SK-N-SH treated with all-trans-retinoic acid at 6 μM for 48 hours (cell line): ENCODE results near the gene COBL.

Experiments
- ATAC-seq: fragments of 200-7000 bp; cut with Tn5 transposase; 3 replicates; pipeline ENCODE4 v1.9.1; 2020; ENCODE audit warnings: mild to moderate bottlenecking, moderate library complexity
- ARNTL ChIP-seq: fragments of 450-650 bp; formaldehyde crosslinking; IDR thresholded peaks from 2 replicates; pipeline ENCODE4 v1.5.0; 2020; ENCODE audit warnings: low read depth, mild to moderate bottlenecking, moderate library complexity, borderline replicate concordance
- BACH2 ChIP-seq: fragments of 250-450 bp; sonication (Bioruptor Pico); IDR thresholded peaks from 2 replicates; pipeline ENCODE4 v1.9.0; 2021; ENCODE audit warnings: mild to moderate bottlenecking, borderline replicate concordance
- CSDC2 ChIP-seq: fragments of 250-450 bp; sonication (Bioruptor Pico); IDR thresholded peaks from 2 replicates; pipeline ENCODE4 v1.5.0; 2020; ENCODE audit warnings: mild to moderate bottlenecking, moderate library complexity
- ESRRG ChIP-seq: fragments of 250-450 bp; sonication (Bioruptor Pico); IDR thresholded peaks from 2 replicates; pipeline ENCODE4 v1.6.1; 2021; ENCODE audit warnings: mild to moderate bottlenecking
- GLIS3 ChIP-seq: fragments of 250-450 bp; sonication (Bioruptor Pico); IDR thresholded peaks from 2 replicates; pipeline ENCODE4 v1.5.0; 2020; ENCODE audit warnings: mild to moderate bottlenecking, moderate library complexity
- ISL1 ChIP-seq: fragments of 250-450 bp; sonication (Bioruptor Pico); IDR thresholded peaks from 2 replicates; pipeline ENCODE4 v2.1.2; 2022; ENCODE audit warnings: mild to moderate bottlenecking, moderate library complexity
- OSR1 ChIP-seq: fragments of 250-450 bp; sonication (Bioruptor Pico); IDR thresholded peaks from 2 replicates; pipeline ENCODE4 v1.8.0; 2022; ENCODE audit warnings: moderate library complexity, mild to moderate bottlenecking, inconsistent platforms
- PPARA ChIP-seq: fragments of 250-450 bp; sonication (Bioruptor Pico); IDR thresholded peaks from 2 replicates; pipeline ENCODE4 v1.5.0; 2020; ENCODE audit warnings: mild to moderate bottlenecking, borderline replicate concordance
- RARB ChIP-seq: fragments of 250-450 bp; sonication (Bioruptor Pico); IDR thresholded peaks from 2 replicates; pipeline ENCODE4 v1.8.0; 2021; ENCODE audit warnings: mild to moderate bottlenecking, moderate library complexity
- SNAI2 ChIP-seq: fragments of 250-450 bp; sonication (Bioruptor Pico); IDR thresholded peaks from 2 replicates; pipeline ENCODE4 v1.5.0; 2020; ENCODE audit warnings: mild to moderate bottlenecking, moderate library complexity
- TCF4 ChIP-seq: fragments of 250-450 bp; sonication (Bioruptor Pico); IDR thresholded peaks from 2 replicates; pipeline ENCODE4 v1.8.0; 2021; ENCODE audit warnings: mild to moderate bottlenecking, moderate library complexity, borderline replicate concordance
- TOX ChIP-seq: fragments of 250-450 bp; sonication (Bioruptor Pico); IDR thresholded peaks from 2 replicates; pipeline ENCODE4 v1.8.0; 2021; ENCODE audit warnings: mild to moderate bottlenecking, moderate library complexity, borderline replicate concordance
- TSHZ2 ChIP-seq: fragments of 250-450 bp; sonication (Bioruptor Pico); IDR thresholded peaks from 2 replicates; pipeline ENCODE4 v1.5.0; 2020; ENCODE audit warnings: mild to moderate bottlenecking, moderate library complexity
- ZC3H10 ChIP-seq: fragments of 250-450 bp; sonication (Bioruptor Pico); IDR thresholded peaks from 2 replicates; pipeline ENCODE4 v1.5.1; 2021; ENCODE audit warnings: mild to moderate bottlenecking, moderate library complexity
- ZFP3 ChIP-seq: fragments of 250-450 bp; sonication (Bioruptor Pico); IDR thresholded peaks from 2 replicates; pipeline ENCODE4 v1.5.0; 2020; ENCODE audit warnings: mild to moderate bottlenecking, moderate library complexity
- ZFP30 ChIP-seq: fragments of 450-650 bp; formaldehyde crosslinking; IDR thresholded peaks from 2 replicates; pipeline ENCODE4 v1.5.0; 2022; ENCODE audit warnings: mild to moderate bottlenecking, moderate library complexity
- ZNF565 ChIP-seq: fragments of 450-650 bp; formaldehyde crosslinking; conservative IDR thresholded peaks from 2 replicates; pipeline ENCODE4 v1.5.0; 2020; ENCODE audit warnings: low read depth, mild to moderate bottlenecking, moderate library complexity
- ZNF8 ChIP-seq: fragments of 450-650 bp; formaldehyde crosslinking; IDR thresholded peaks from 2 replicates; pipeline ENCODE4 v1.5.0; 2020; ENCODE audit warnings: mild to moderate bottlenecking, moderate library complexity
- TF ChIP-seq, protein P1 (sequence below): fragments of 250-450 bp; sonication (Bioruptor Pico); IDR thresholded peaks from 2 replicates; pipeline ENCODE4 v1.5.1; 2021; ENCODE audit warnings: mild to moderate bottlenecking, moderate library complexity
- TF ChIP-seq, protein P2 (sequence below): fragments of 250-450 bp; sonication (Bioruptor Pico); IDR thresholded peaks from 2 replicates; pipeline ENCODE4 v1.5.1; 2020; ENCODE audit warnings: low read depth, mild to moderate bottlenecking, moderate library complexity

Gene COBL

GRCh38 chr7:51246258-51247245, 70.1 kb downstream of the COBL start:
- TF ChIP-seq ARNTL = no peak
- TF ChIP-seq ZFP3 = no peak
- TF ChIP-seq SNAI2 (CRISPR knock-in tag) = no peak
- no peak for TF ChIP-seq TSHZ2
- TF ChIP-seq ZFP30 (CRISPR knock-in tag) = no peak
- no peak for TF ChIP-seq ESRRG
- TF ChIP-seq, protein P1, sequence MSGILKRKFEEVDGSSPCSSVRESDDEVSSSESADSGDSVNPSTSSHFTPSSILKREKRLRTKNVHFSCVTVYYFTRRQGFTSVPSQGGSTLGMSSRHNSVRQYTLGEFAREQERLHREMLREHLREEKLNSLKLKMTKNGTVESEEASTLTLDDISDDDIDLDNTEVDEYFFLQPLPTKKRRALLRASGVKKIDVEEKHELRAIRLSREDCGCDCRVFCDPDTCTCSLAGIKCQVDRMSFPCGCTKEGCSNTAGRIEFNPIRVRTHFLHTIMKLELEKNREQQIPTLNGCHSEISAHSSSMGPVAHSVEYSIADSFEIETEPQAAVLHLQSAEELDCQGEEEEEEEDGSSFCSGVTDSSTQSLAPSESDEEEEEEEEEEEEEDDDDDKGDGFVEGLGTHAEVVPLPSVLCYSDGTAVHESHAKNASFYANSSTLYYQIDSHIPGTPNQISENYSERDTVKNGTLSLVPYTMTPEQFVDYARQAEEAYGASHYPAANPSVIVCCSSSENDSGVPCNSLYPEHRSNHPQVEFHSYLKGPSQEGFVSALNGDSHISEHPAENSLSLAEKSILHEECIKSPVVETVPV (CRISPR knock-in tag) = no peak
- no peak for TF ChIP-seq PPARA (CRISPR knock-in tag)
- no peak for TF ChIP-seq ZNF8 (CRISPR knock-in tag)
- no peak for ATAC-seq

DNA sequence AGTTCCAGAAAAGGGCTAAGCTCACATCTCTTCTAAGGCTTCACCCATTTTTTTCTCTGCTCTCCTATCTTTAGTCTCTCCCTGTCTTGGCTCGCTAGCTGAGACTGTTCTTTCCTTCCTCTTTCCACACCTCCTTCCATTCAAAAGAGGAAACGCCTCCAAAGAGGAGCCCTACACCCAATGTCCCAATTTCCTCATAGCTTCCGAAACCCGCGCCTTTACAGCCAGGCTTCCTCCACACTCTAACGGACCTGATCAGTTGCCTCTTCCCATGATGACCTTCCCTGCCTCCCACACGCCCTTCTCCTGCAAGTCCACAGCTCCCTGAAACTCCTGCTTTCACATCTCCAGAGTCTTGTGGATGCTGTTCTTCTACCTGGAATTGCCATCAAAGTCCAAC, 71.7 kb downstream of the COBL start:
- TF ChIP-seq ESRRG (no peak), ISL1 (CRISPR knock-in tag) (no peak), SNAI2 (CRISPR knock-in tag) (no peak), BACH2 (CRISPR knock-in tag) (no peak), ARNTL (no peak), ZFP3 (no peak), ZNF8 (CRISPR knock-in tag) (no peak), ZC3H10 (CRISPR knock-in tag) (no peak), TCF4 (CRISPR knock-in tag) (no peak), RARB (CRISPR knock-in tag) (no peak), ZNF565 (no peak), GLIS3 (no peak), TOX (CRISPR knock-in tag) (no peak), CSDC2 (CRISPR knock-in tag) (no peak), ZFP30 (CRISPR knock-in tag) (no peak)
- TF ChIP-seq, protein P2, sequence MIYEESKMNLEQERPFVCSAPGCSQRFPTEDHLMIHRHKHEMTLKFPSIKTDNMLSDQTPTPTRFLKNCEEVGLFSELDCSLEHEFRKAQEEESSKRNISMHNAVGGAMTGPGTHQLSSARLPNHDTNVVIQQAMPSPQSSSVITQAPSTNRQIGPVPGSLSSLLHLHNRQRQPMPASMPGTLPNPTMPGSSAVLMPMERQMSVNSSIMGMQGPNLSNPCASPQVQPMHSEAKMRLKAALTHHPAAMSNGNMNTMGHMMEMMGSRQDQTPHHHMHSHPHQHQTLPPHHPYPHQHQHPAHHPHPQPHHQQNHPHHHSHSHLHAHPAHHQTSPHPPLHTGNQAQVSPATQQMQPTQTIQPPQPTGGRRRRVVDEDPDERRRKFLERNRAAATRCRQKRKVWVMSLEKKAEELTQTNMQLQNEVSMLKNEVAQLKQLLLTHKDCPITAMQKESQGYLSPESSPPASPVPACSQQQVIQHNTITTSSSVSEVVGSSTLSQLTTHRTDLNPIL (CRISPR knock-in tag) = no peak
- TF ChIP-seq, protein P1 (CRISPR knock-in tag) = no peak
- ATAC-seq = no peak

DNA sequence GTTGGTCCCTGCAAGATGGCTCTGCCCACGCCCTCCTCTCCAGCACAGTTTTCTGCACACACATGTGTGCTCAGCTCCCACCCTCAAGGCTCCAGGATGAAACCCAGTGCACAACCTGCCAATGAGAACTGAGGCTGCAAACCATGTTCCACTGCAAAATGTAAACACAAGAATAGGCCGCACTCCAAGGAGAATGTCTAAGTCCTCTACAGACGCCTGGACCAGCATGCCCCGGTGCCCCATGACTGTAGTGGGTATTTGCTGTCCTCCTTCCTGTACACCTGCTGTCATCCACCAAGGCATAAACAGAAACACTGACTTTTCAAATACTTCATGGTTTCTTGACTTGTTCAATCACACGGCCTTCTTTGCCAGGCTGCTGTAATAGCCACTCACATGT, 72.6 kb downstream of the COBL start:
- no peak for ATAC-seq
- TF ChIP-seq TOX (CRISPR knock-in tag) = no peak
- no peak for TF ChIP-seq BACH2 (CRISPR knock-in tag)
- TF ChIP-seq, protein P2 (CRISPR knock-in tag) = no peak
- TF ChIP-seq SNAI2 (CRISPR knock-in tag) = no peak
- TF ChIP-seq ISL1 (CRISPR knock-in tag) = no peak
- TF ChIP-seq ZFP30 (CRISPR knock-in tag) = no peak
- TF ChIP-seq GLIS3 = no peak
- no peak for TF ChIP-seq ESRRG
- no peak for TF ChIP-seq ZC3H10 (CRISPR knock-in tag)
- TF ChIP-seq ARNTL = no peak
- no peak for TF ChIP-seq OSR1 (CRISPR knock-in tag)
